NCI-H2107 treated with DMSO at 0.1 percent for 48 hours (cell line): ENCODE data around the gene CDR2.
"Not testable (repeated sequence)": the region's sequence is repeated elsewhere in the genome, so short reads cannot be mapped to it uniquely, and the experiment has no call there.

Experiments used
- DNase-seq: peaks from one replicate; lab custom pipeline; 2025; ENCODE audit not compliant: unreplicated experiment; lab: John Stamatoyannopoulos, UW

CDR2 gene

GRCh38 chr16:22374311-22375116, at the start of gene CDR2:
Gene CDR2, minus strand, starts transcription at chr16:22374619. Its CDS starts 310 bp downstream, at chr16:22374309.
- DNase-seq = peak; percentile 90

GRCh38 chr16:22423716-22424115, 49.3 kb upstream of the CDR2 start:
- no peak for DNase-seq

GRCh38 chr16:22421136-22421535, 46.7 kb upstream of the CDR2 start:
- no peak for DNase-seq

GRCh38 chr16:22420606-22421135, 46.3 kb upstream of the CDR2 start:
- no peak for DNase-seq

GRCh38 chr16:22419908-22420307, 45.5 kb upstream of the CDR2 start:
- DNase-seq = no peak

GRCh38 chr16:22418826-22419225, 44.4 kb upstream of the CDR2 start:
- no peak for DNase-seq

- not testable (repeated sequence) for DNase-seq
Observed at GRCh38 chr16:22417798-22418197, 43.4 kb upstream of the CDR2 start.

- DNase-seq = no peak
Observed at GRCh38 chr16:22417019-22417418, 42.6 kb upstream of the CDR2 start.

- no peak for DNase-seq
Observed at GRCh38 chr16:22413819-22414218, 39.4 kb upstream of the CDR2 start.

GRCh38 chr16:22407486-22407885, 33.1 kb upstream of the CDR2 start:
- DNase-seq = no peak

GRCh38 chr16:22402191-22402590, 27.8 kb upstream of the CDR2 start:
- DNase-seq = no peak

GRCh38 chr16:22400900-22401299, 26.5 kb upstream of the CDR2 start:
- DNase-seq = no peak

- DNase-seq = no peak
Observed at GRCh38 chr16:22397931-22398330, 23.5 kb upstream of the CDR2 start.

- no peak for DNase-seq
Observed at GRCh38 chr16:22397464-22397863, 23.0 kb upstream of the CDR2 start.

- DNase-seq = no peak
Observed at GRCh38 chr16:22395960-22396359, 21.5 kb upstream of the CDR2 start.

GRCh38 chr16:22394121-22394520, 19.7 kb upstream of the CDR2 start:
- no peak for DNase-seq

- DNase-seq = no peak
Observed at GRCh38 chr16:22388101-22388644, 13.8 kb upstream of the CDR2 start.

GRCh38 chr16:22386976-22387375, 12.6 kb upstream of the CDR2 start:
- DNase-seq = no peak

GRCh38 chr16:22385196-22385595, 10.8 kb upstream of the CDR2 start:
- no peak for DNase-seq

GRCh38 chr16:22383827-22384226, 9.4 kb upstream of the CDR2 start:
- no peak for DNase-seq

GRCh38 chr16:22381392-22381791, 7.0 kb upstream of the CDR2 start:
- no peak for DNase-seq

GRCh38 chr16:22380529-22380928, 6.1 kb upstream of the CDR2 start:
- no peak for DNase-seq
